ENCODE results near the gene PLSCR3. TPM values are rescaled to one million over a fixed set of nuclear protein-coding genes. Genes with fewer than 3 reads are reported as not detected.
A peak's percentile ranks its signal among the peaks of the same experiment; 100 is the strongest.

Gene PLSCR3
- total RNA-seq, 1 donor from 2014 or later: 68.4 TPM

DNA sequence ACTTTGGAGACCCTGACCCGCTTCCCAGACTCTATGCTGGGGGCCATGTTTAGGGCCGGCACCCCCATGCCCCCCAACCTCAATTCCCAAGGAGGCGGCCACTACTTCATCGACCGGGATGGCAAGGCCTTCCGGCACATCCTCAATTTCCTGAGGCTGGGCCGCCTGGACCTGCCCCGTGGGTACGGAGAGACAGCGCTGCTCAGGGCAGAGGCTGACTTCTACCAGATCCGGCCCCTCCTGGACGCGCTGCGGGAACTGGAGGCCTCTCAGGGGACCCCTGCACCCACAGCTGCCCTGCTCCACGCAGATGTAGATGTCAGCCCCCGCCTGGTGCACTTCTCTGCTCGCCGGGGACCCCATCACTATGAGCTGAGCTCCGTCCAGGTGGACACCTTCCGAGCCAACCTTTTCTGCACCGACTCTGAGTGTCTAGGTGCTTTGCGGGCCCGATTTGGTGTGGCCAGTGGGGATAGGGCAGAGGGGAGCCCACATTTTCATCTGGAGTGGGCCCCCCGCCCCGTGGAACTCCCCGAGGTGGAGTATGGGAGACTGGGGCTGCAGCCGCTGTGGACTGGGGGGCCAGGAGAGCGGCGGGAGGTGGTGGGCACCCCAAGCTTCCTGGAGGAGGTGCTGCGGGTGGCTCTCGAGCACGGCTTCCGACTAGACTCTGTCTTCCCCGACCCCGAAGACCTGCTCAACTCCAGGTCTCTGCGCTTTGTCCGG lies 41.3 kb downstream of the PLSCR3 start:
- no peaks in the 10 kb centered on the region for H3K36me3 Mint-ChIP-seq
- peaks cover 54% of the 10 kb centered on the region for H3K4me1 Mint-ChIP-seq
- H3K9me3 Mint-ChIP-seq: no peaks in the 10 kb centered on the region
- peak overlapping the region; percentile 94 for H3K27ac Mint-ChIP-seq
- TF ChIP-seq, protein P1, sequence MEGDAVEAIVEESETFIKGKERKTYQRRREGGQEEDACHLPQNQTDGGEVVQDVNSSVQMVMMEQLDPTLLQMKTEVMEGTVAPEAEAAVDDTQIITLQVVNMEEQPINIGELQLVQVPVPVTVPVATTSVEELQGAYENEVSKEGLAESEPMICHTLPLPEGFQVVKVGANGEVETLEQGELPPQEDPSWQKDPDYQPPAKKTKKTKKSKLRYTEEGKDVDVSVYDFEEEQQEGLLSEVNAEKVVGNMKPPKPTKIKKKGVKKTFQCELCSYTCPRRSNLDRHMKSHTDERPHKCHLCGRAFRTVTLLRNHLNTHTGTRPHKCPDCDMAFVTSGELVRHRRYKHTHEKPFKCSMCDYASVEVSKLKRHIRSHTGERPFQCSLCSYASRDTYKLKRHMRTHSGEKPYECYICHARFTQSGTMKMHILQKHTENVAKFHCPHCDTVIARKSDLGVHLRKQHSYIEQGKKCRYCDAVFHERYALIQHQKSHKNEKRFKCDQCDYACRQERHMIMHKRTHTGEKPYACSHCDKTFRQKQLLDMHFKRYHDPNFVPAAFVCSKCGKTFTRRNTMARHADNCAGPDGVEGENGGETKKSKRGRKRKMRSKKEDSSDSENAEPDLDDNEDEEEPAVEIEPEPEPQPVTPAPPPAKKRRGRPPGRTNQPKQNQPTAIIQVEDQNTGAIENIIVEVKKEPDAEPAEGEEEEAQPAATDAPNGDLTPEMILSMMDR (IDR thresholded peaks at IDR 0.05; ENCODE audit: unreplicated experiment): no peak
- peak overlapping the region; percentile 82 for H3K4me3 Mint-ChIP-seq
- H3K27me3 Mint-ChIP-seq (ENCODE audit: low read depth): no peaks in the 10 kb centered on the region
- no peak for DNase-seq (ENCODE audit: low spot score in 2 of 2, unreplicated experiment in 2 of 2)

- H3K4me3 Mint-ChIP-seq: peak overlapping the region; percentile 82
- H3K27ac Mint-ChIP-seq: peak overlapping the region; percentile 94
- H3K36me3 Mint-ChIP-seq: no peaks in the 10 kb centered on the region
- TF ChIP-seq, protein P1 (IDR thresholded peaks at IDR 0.05; ENCODE audit: unreplicated experiment): peak; percentile 54
- H3K9me3 Mint-ChIP-seq: no peaks in the 10 kb centered on the region
- H3K27me3 Mint-ChIP-seq (ENCODE audit: low read depth): no peaks in the 10 kb centered on the region
- peaks cover 58% of the 10 kb centered on the region for H3K4me1 Mint-ChIP-seq
- no peak for DNase-seq (ENCODE audit: low spot score in 2 of 2, unreplicated experiment in 2 of 2)
Observed at GRCh38 chr17:7352503-7352889, 41.8 kb downstream of the PLSCR3 start.

DNA sequence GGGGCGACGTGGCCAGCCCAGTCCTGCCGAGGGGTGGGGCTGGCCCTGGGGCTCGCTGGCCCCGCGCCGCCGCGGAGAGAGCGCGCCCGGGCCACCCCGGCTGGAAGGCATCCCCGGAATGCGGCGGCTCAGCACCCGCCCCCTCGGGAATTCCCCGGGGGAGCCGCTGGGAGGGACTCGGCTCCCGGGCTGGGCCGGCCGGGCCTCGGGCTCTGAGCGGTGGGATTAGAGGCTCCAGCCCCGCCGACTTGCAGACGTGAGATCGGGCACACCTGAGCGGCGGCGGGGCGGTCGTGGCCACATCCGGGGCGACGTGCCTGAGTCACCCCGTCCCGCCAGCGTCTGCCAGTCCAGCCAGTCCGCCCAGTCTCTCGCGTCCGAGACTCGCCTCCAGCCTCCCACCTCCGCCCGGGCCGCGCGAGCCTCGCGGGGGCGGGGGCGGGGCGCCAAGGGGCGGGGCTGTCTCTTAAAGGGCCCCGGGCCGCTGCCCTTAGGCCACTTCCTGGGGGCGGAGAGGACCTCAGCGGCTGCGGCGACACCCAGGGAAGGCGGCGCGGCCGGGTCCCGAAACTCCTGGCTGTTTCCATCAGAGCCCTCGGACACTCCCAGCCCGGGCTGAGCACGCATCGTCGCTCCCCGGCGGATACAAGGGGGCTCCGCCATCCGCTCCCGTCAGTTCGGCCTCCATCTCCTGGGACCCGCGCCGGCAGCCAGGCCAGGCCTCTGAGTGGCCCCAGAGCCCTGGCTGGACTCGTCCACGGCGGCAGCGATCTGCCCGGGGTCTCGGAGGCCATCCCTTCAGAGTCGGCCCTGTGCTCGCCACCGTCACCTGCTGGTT lies 42.4 kb downstream of the PLSCR3 start, which contains the start of gene KCTD11:
KCTD11 (plus strand) TSS at position 498 of the 838 bp plus-strand sequence.
- Mint-ChIP-seq H3K9me3 (no peaks in the 10 kb centered on the region), H3K4me1 (peaks cover 58% of the 10 kb centered on the region), H3K27me3 (ENCODE audit: low read depth) (no peaks in the 10 kb centered on the region), H3K4me3 (peak within 1 kb of the TSS; percentile 86), H3K27ac (peak within 1 kb of the TSS; percentile 98), H3K36me3 (no peaks in the 10 kb centered on the region)
- peak; percentile 88 to 92 for DNase-seq (ENCODE audit: low spot score in 2 of 2, unreplicated experiment in 2 of 2)
- TF ChIP-seq, protein P1 (IDR thresholded peaks at IDR 0.05; ENCODE audit: unreplicated experiment): no peak

GRCh38 chr17:7348478-7349242 lies 45.7 kb downstream of the PLSCR3 start:
- Mint-ChIP-seq H3K36me3 (no peaks in the 10 kb centered on the region), H3K4me3 (no peak overlapping the region), H3K4me1 (peaks cover 36% of the 10 kb centered on the region), H3K27ac (peak overlapping the region; percentile 98), H3K27me3 (ENCODE audit: low read depth) (peaks cover 1% of the 10 kb centered on the region), H3K9me3 (no peaks in the 10 kb centered on the region)
- no peak for DNase-seq (ENCODE audit: low spot score in 2 of 2, unreplicated experiment in 2 of 2)
- TF ChIP-seq, protein P1 (IDR thresholded peaks at IDR 0.05; ENCODE audit: unreplicated experiment): no peak

- peak overlapping the region; percentile 69 for H3K27ac Mint-ChIP-seq
- no peaks in the 10 kb centered on the region for H3K9me3 Mint-ChIP-seq
- peaks cover 30% of the 10 kb centered on the region for H3K4me1 Mint-ChIP-seq
- H3K27me3 Mint-ChIP-seq (ENCODE audit: low read depth): peaks cover 4% of the 10 kb centered on the region
- no peaks in the 10 kb centered on the region for H3K36me3 Mint-ChIP-seq
- TF ChIP-seq, protein P1 (IDR thresholded peaks at IDR 0.05; ENCODE audit: unreplicated experiment): no peak
- no peak for DNase-seq (ENCODE audit: low spot score in 2 of 2, unreplicated experiment in 2 of 2)
- H3K4me3 Mint-ChIP-seq: no peak overlapping the region
Observed at GRCh38 chr17:7347630-7348477, 46.5 kb downstream of the PLSCR3 start.
